Right renal pelvis (tissue), 4 donors: ENCODE results near the gene GRAP2. TPM values are rescaled to one million over a fixed set of nuclear protein-coding genes. Genes with fewer than 3 reads are reported as not detected.

ENCODE experiments used
- polyA plus RNA-seq, 4 donors: library from polyadenylated mRNA; unstranded; fragments of 120-200 nt; gene quantifications; one replicate each; pipeline ENCODE4 v1.2.1, GENCODE V29; 2013; ENCODE audit not compliant: insufficient read length in 4 of 4

The GRAP2 gene
- polyA plus RNA-seq, 4 donors = 0.68 to 2.6 (median 1.0) TPM

Other genes starting within 250 kb of the GRAP2 start
- under 1 TPM in 1 of 4 donors, not detected in 3; 0.01 TPM for gene ENTHD1, start 7.3 kb upstream of the GRAP2 start, polyA plus RNA-seq
- gene TMA7B, start 59.3 kb downstream of the GRAP2 start, polyA plus RNA-seq = under 1 TPM in 2 of 4 donors, not detected in 2; 0.23 to 0.37 TPM
- gene FAM83F, start 93.9 kb downstream of the GRAP2 start, polyA plus RNA-seq = 1 to 10 TPM; 2.0 to 2.4 (median 2.3) TPM